ENCODE results near the gene DPAGT1.

DPAGT1 gene

GRCh38 chr11:119101759-119102423, at the start of gene DPAGT1:
Gene DPAGT1 (minus strand): TSS chr11:119101853. CDS start chr11:119101655, 198 bp downstream.
- H3K4me3 ChIP-seq (ENCODE audit: low read depth, low read length): peak within 1 kb of the TSS; percentile 63
- H3K4me1 ChIP-seq (ENCODE audit: control insufficient read depth, insufficient read depth, low read length): no peaks in the 10 kb centered on the region
- peak within 1 kb of the TSS; percentile 53 for H3K27ac ChIP-seq (ENCODE audit: extremely low read depth, low read depth, low read length)
- no peaks in the 10 kb centered on the region for H3K9me3 ChIP-seq (ENCODE audit: control insufficient read depth, insufficient read depth, low read depth, low read length)
- ChIA-PET CTCF (interaction anchor here (0.8 to 2.3 kb wide), 11 partner anchors 21 to 412 kb away, joined by 3 to 7 read pairs (median 4); partner anchors contain the start of genes NLRX1, RPS25 and VPS11), POLR2A (interaction anchor here (0.6 to 1.8 kb wide), 19 partner anchors 8 to 510 kb away, joined by 3 to 22 read pairs (median 5); partner anchors contain the start of genes HINFP, HMBS, HYOU1 and MCAM)
- peaks cover 0 to 22% of the 10 kb centered on the region in 2 experiments; a peak in 1 of 3 replicates for H3K36me3 ChIP-seq (ENCODE audit: control insufficient read depth in 2 of 2, insufficient read depth in 1 of 2, low read length in 2 of 2)
- peak; percentile 67; the same call in 1 of the 2 replicates for TF ChIP-seq PRDM10 (tag by site-specific recombination; IDR thresholded peaks at IDR 0.05)
- peak; percentile 69 for TF ChIP-seq KLF10 (tag by site-specific recombination; IDR thresholded peaks at IDR 0.05)
- TF ChIP-seq ZFP69B (tag by site-specific recombination; IDR thresholded peaks at IDR 0.05): no peak
- peak; percentile 86 for TF ChIP-seq ZXDB (tag by site-specific recombination; IDR thresholded peaks at IDR 0.05)
- no peak for TF ChIP-seq ZFHX2 (tag by site-specific recombination; conservative IDR thresholded peaks at IDR 0.05)
- peak; percentile 92 for TF ChIP-seq IKZF3 (tag by site-specific recombination; IDR thresholded peaks at IDR 0.05)
- TF ChIP-seq ZSCAN30 (tag by site-specific recombination; IDR thresholded peaks at IDR 0.05): peak; percentile 4; the same call in 1 of the 2 replicates
- TF ChIP-seq ZNF561 (tag by site-specific recombination; IDR thresholded peaks at IDR 0.05; ENCODE audit: borderline replicate concordance): 0 out of 2 replicates have a peak, but pooled peaks have one; percentile 52
- no peak for TF ChIP-seq ZNF138 (tag by site-specific recombination; IDR thresholded peaks at IDR 0.05; ENCODE audit: borderline replicate concordance)
- TF ChIP-seq OVOL3 (tag by site-specific recombination; IDR thresholded peaks at IDR 0.05): peak; percentile 19; the same call in 1 of the 2 replicates
- TF ChIP-seq ZNF148 (tag by site-specific recombination; IDR thresholded peaks at IDR 0.05; ENCODE audit: borderline replicate concordance): no peak
- TF ChIP-seq ZBTB10 (tag by site-specific recombination; IDR thresholded peaks at IDR 0.05): 0 out of 2 replicates have a peak, but pooled peaks have one; percentile 40
- peak; percentile 51; the same call in 1 of the 2 replicates for TF ChIP-seq ZNF501 (tag by site-specific recombination; IDR thresholded peaks at IDR 0.05)
- no peak for TF ChIP-seq HOXA7 (CRISPR knock-in tag; IDR thresholded peaks at IDR 0.05; ENCODE audit: borderline replicate concordance)
- TF ChIP-seq ZNF155 (tag by site-specific recombination; IDR thresholded peaks at IDR 0.05): no peak
- no peak for TF ChIP-seq ZNF157 (tag by site-specific recombination; IDR thresholded peaks at IDR 0.05)
- TF ChIP-seq ZEB2 (tag by site-specific recombination; IDR thresholded peaks at IDR 0.05): peak; percentile 94
- TF ChIP-seq KLF9 (tag by site-specific recombination; IDR thresholded peaks at IDR 0.05; ENCODE audit: low read depth): peak; percentile 37; the same call in 1 of the 2 replicates
- no peak for TF ChIP-seq ZNF792 (tag by site-specific recombination; IDR thresholded peaks at IDR 0.05)
- no peak for TF ChIP-seq ZBTB1 (tag by site-specific recombination; IDR thresholded peaks at IDR 0.05)
- TF ChIP-seq HOXD13 (CRISPR knock-in tag; IDR thresholded peaks at IDR 0.05; ENCODE audit: borderline replicate concordance): 0 out of 2 replicates have a peak, but pooled peaks have one; percentile 23
- TF ChIP-seq MZF1 (tag by site-specific recombination; IDR thresholded peaks at IDR 0.05; ENCODE audit: borderline replicate concordance): no peak
- TF ChIP-seq INSM2 (tag by site-specific recombination; IDR thresholded peaks at IDR 0.05): peak; percentile 64; the same call in 1 of the 2 replicates
- no peak for TF ChIP-seq ZNF404 (tag by site-specific recombination; IDR thresholded peaks at IDR 0.05)
- TF ChIP-seq ZNF692 (tag by site-specific recombination; IDR thresholded peaks at IDR 0.05): peak; percentile 60; the same call in 1 of the 2 replicates
